Liver (tissue), 9 donors: ENCODE results near the gene MAPK9. TPM values are rescaled to one million over a fixed set of nuclear protein-coding genes. Genes with fewer than 3 reads are reported as not detected.

Experiments
- DNase-seq: peaks from one replicate; pipeline ENCODE4 v3.0.0-alpha.2; 2017; ENCODE audit warnings: low spot score
- H3K27ac ChIP-seq, 2 donors: one replicate each; pipeline ENCODE4 v1.7.0; 2013; ENCODE audit warnings: inconsistent platforms in 2 of 2, low read length in 2 of 2, control low read depth in 1 of 2, low read depth in 1 of 2, mild to moderate bottlenecking in 1 of 2
- H3K27me3 ChIP-seq, 4 donors: one replicate each; pipeline versions ENCODE4 v1.6.1 to v1.7.0; 2013; ENCODE audit warnings: low read length in 3 of 4, inconsistent platforms in 1 of 4, mild to moderate bottlenecking in 1 of 4, moderate library complexity in 1 of 4; ENCODE audit not compliant: control insufficient read depth in 4 of 4, insufficient read depth in 4 of 4
- H3K36me3 ChIP-seq, 4 donors: one replicate each; pipeline versions ENCODE4 v1.6.1 to v1.7.0; 2013; ENCODE audit warnings: low read length in 3 of 4, mild to moderate bottlenecking in 3 of 4, low read depth in 1 of 4, moderate library complexity in 1 of 4; ENCODE audit not compliant: control insufficient read depth in 4 of 4, insufficient read depth in 3 of 4
- H3K4me1 ChIP-seq, 4 donors: one replicate each; pipeline versions ENCODE4 v1.6.1 to v1.7.0; 2013; ENCODE audit warnings: low read length in 3 of 4, mild to moderate bottlenecking in 3 of 4, moderate library complexity in 1 of 4; ENCODE audit not compliant: control insufficient read depth in 4 of 4, insufficient read depth in 4 of 4
- H3K4me3 ChIP-seq, 3 donors: one replicate each; pipeline versions ENCODE4 v1.6.1 to v1.7.0; 2013; ENCODE audit warnings: low read length in 3 of 3, control low read depth in 1 of 3, low read depth in 1 of 3, mild to moderate bottlenecking in 1 of 3
- H3K9ac ChIP-seq, 2 donors: one replicate each; pipeline ENCODE4 v1.7.0; 2013; ENCODE audit warnings: low read length in 2 of 2, mild to moderate bottlenecking in 2 of 2, moderate library complexity in 2 of 2, control low read depth in 1 of 2, low read depth in 1 of 2
- H3K9me3 ChIP-seq, 4 donors: one replicate each; pipeline versions ENCODE4 v1.6.1 to v1.7.0; 2013; ENCODE audit warnings: low read length in 3 of 4; ENCODE audit not compliant: control insufficient read depth in 4 of 4
- FOXA1 ChIP-seq: IDR thresholded peaks from 2 replicates; pipeline ENCODE4 v1.6.1; 2016; ENCODE audit warnings: antibody characterized with exemption
- FOXA2 ChIP-seq: IDR thresholded peaks from 2 replicates; pipeline ENCODE4 v1.6.1; 2016; ENCODE audit warnings: antibody characterized with exemption
- GABPA ChIP-seq, 2 donors: IDR thresholded peaks in 1 of 2; conservative IDR thresholded peaks in 1 of 2; 2 replicates each; pipeline ENCODE4 v1.6.1; 2016; ENCODE audit warnings: antibody characterized with exemption in 2 of 2, mild to moderate bottlenecking in 1 of 2, moderate library complexity in 1 of 2
- HNF4A ChIP-seq, 2 donors: conservative IDR thresholded peaks; 2 replicates each; pipeline ENCODE4 v1.6.1; 2016; ENCODE audit warnings: antibody characterized with exemption in 2 of 2, mild to moderate bottlenecking in 2 of 2
- HNF4G ChIP-seq: IDR thresholded peaks from 2 replicates; pipeline ENCODE4 v1.6.1; 2016; ENCODE audit warnings: antibody characterized with exemption
- JUND ChIP-seq, 2 donors: IDR thresholded peaks; 2 replicates each; pipeline ENCODE4 v1.6.1; 2016; ENCODE audit warnings: antibody characterized with exemption in 2 of 2
- RAD21 ChIP-seq, 2 donors: IDR thresholded peaks; 2 replicates each; pipeline ENCODE4 v1.6.1; 2016; ENCODE audit warnings: antibody characterized with exemption in 2 of 2, mild to moderate bottlenecking in 2 of 2
- RXRA ChIP-seq, 2 donors: IDR thresholded peaks; 2 replicates each; pipeline ENCODE4 v1.6.1; 2017 to 2018; ENCODE audit warnings: antibody characterized with exemption in 2 of 2, mild to moderate bottlenecking in 1 of 2
- SP1 ChIP-seq: IDR thresholded peaks from 2 replicates; pipeline ENCODE4 v1.6.1; 2018; ENCODE audit warnings: antibody characterized with exemption, mild to moderate bottlenecking
- YY1 ChIP-seq: IDR thresholded peaks from 2 replicates; pipeline ENCODE4 v1.6.1; 2016; ENCODE audit warnings: antibody characterized with exemption, mild to moderate bottlenecking
- WGBS: extraction: QIAGEN DNeasy Blood & Tissue Kit; methylation state at CpG from one replicate; pipeline ENCODE4 v1.1.7; 2013; 5-methylcytosine and 5-hydroxymethylcytosine counted together
- polyA plus RNA-seq, 2 donors: library from polyadenylated mRNA; stranded (reverse) in 1 of 2; unstranded in 1 of 2; fragments of 200-250 nt in 1 of 2; fragments of >200 nt in 1 of 2; fragmentation: Nextera tagmentation in 1 of 2; extraction: Ambion mirVana in 1 of 2; gene quantifications; one replicate each; pipeline versions ENCODE4 v1.2.1 to v1.2.3, GENCODE V29; 2013 to 2015
- total RNA-seq, 2 donors: library from RNA; depleted of rRNA; stranded (reverse); fragments of >200 nt; gene quantifications; one replicate each; pipeline ENCODE4 v1.2.3, GENCODE V29; 2014
- TF ChIP-seq, protein P1 (sequence below): fragments of 150-350 bp; IDR thresholded peaks from 2 replicates; pipeline ENCODE4 v1.5.1; 2017; ENCODE audit warnings: improper control_type of control experiment, low read depth, low read length; ENCODE audit not compliant: missing input control
- TF ChIP-seq, protein P2 (sequence below): IDR thresholded peaks from 2 replicates; pipeline ENCODE4 v1.6.1; 2016; ENCODE audit warnings: antibody characterized with exemption
- TF ChIP-seq, protein P3 (sequence below): IDR thresholded peaks from 2 replicates; pipeline ENCODE4 v1.6.1; 2016; ENCODE audit warnings: antibody characterized with exemption, mild to moderate bottlenecking
- donor health status: healthy.
- donor health status: healthy.
- donor health status: healthy.
- donor health status: healthy.
- donor health status: healthy.

Gene MAPK9
- total and polyA plus RNA-seq, 4 donors = 3.8 to 22.7 (median 12.8) TPM

DNA sequence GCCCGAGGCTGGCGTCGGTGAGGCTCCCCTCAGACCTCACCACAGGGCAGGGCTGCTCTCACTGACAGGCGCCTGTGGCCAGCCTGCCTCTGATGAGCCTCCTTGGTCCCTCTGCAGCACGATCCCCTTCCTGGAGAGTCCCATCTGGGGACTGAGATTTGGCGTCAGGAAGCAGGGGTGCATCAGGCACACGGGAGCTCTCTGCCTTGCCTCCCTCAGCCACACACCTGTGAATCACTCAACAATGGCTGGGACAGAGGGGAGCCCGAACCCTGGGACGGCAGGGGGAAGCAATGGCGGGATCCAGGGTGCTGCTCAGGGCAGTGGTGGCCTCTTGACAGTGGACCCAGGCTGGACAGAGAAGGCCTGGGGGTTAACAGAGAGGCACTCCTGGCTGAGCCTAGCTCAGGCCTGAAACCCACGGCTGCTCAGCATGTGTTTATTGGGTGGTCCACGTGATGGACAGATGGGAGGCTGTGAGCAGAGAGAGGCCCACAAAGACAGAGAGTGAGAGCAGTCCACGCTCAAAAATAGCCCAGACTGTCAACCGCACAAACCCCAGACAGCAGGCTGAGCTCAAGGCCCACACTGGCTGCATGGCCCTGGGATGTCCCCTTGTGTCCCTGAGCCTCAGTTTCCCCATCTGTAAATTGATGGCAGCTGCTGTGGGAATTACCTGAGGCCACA, 94.7 kb downstream of the MAPK9 start:
- Histone ChIP-seq H3K27me3 (peaks cover 0 to 4% (median 0%) of the 10 kb centered on the region in 4 donors), H3K4me3 (no peak overlapping the region), H3K4me1 (no peaks in the 10 kb centered on the region), H3K36me3 (no peaks in the 10 kb centered on the region), H3K9ac (no peak overlapping the region), H3K27ac (no peak overlapping the region), H3K9me3 (peaks cover 0 to 5% (median 2%) of the 10 kb centered on the region in 4 donors)
- no peak for DNase-seq
- WGBS = 80% methylated on average over 14 of the region's 14 CpGs
- no peak for TF ChIP-seq GABPA (IDR thresholded peaks at IDR 0.05 in 1 of 2, conservative IDR thresholded peaks at IDR 0.05 in 1 of 2)
- TF ChIP-seq, protein P1, sequence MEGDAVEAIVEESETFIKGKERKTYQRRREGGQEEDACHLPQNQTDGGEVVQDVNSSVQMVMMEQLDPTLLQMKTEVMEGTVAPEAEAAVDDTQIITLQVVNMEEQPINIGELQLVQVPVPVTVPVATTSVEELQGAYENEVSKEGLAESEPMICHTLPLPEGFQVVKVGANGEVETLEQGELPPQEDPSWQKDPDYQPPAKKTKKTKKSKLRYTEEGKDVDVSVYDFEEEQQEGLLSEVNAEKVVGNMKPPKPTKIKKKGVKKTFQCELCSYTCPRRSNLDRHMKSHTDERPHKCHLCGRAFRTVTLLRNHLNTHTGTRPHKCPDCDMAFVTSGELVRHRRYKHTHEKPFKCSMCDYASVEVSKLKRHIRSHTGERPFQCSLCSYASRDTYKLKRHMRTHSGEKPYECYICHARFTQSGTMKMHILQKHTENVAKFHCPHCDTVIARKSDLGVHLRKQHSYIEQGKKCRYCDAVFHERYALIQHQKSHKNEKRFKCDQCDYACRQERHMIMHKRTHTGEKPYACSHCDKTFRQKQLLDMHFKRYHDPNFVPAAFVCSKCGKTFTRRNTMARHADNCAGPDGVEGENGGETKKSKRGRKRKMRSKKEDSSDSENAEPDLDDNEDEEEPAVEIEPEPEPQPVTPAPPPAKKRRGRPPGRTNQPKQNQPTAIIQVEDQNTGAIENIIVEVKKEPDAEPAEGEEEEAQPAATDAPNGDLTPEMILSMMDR = no peak
- TF ChIP-seq FOXA2 = no peak
- no peak for TF ChIP-seq HNF4G

DNA sequence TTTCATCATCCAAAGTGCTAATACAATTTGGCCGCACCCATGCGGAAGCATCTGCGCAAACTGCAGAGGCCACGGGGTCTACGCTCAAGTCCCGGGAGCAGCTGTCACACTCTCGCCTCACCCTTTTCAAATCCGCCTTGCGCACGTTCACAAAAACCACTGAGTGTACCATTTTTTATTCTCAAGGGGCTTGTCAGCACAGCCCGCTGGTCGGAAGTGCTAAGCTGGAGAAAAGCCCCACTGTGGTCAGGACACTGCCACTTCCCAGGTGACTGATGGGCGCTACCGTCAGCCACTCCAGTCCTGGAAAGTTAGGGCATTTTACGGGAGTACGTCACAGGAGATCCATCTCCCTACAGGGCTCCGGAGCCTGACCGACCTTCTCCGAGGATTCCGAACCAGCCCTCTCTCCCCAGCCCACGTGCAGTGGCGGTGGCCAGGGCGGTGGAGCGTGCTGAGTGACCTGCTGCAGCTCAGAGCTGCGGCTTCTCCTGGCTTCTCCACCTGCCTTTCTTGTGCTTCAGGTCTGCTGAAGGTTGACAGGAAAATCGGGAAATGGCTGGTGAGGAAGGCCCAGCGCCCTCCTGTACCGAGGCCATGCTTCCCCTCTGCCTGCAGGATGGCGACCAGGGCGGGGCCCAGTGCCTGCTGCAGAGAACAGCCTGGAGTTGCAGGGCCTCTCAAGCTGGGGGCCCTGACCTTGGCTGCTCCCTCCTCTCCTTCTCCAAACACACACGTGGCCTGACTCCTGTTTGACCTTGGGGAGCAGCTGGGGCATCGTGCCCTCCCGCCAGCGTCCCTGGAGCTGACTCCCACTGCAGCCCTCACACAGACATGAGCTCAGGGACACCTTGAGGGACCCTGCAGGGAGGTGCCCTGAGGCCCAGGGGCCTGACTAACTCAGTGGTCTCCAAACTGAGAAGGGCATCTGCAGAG, 97.2 kb downstream of the MAPK9 start:
- H3K4me1 ChIP-seq = no peaks in the 10 kb centered on the region
- TF ChIP-seq FOXA2 (no peak), HNF4G (no peak), YY1 (no peak), RXRA (IDR thresholded peaks at IDR 0.05) (no peak), JUND (IDR thresholded peaks at IDR 0.05) (no peak), SP1 (no peak), FOXA1 (no peak), RAD21 (IDR thresholded peaks at IDR 0.05) (no peak), HNF4A (conservative IDR thresholded peaks at IDR 0.05) (no peak)
- TF ChIP-seq, protein P2, sequence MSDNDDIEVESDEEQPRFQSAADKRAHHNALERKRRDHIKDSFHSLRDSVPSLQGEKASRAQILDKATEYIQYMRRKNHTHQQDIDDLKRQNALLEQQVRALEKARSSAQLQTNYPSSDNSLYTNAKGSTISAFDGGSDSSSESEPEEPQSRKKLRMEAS = no peak
- TF ChIP-seq, protein P3, sequence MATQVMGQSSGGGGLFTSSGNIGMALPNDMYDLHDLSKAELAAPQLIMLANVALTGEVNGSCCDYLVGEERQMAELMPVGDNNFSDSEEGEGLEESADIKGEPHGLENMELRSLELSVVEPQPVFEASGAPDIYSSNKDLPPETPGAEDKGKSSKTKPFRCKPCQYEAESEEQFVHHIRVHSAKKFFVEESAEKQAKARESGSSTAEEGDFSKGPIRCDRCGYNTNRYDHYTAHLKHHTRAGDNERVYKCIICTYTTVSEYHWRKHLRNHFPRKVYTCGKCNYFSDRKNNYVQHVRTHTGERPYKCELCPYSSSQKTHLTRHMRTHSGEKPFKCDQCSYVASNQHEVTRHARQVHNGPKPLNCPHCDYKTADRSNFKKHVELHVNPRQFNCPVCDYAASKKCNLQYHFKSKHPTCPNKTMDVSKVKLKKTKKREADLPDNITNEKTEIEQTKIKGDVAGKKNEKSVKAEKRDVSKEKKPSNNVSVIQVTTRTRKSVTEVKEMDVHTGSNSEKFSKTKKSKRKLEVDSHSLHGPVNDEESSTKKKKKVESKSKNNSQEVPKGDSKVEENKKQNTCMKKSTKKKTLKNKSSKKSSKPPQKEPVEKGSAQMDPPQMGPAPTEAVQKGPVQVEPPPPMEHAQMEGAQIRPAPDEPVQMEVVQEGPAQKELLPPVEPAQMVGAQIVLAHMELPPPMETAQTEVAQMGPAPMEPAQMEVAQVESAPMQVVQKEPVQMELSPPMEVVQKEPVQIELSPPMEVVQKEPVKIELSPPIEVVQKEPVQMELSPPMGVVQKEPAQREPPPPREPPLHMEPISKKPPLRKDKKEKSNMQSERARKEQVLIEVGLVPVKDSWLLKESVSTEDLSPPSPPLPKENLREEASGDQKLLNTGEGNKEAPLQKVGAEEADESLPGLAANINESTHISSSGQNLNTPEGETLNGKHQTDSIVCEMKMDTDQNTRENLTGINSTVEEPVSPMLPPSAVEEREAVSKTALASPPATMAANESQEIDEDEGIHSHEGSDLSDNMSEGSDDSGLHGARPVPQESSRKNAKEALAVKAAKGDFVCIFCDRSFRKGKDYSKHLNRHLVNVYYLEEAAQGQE = no peak
- H3K9ac ChIP-seq = no peak overlapping the region
- H3K27ac ChIP-seq = no peak overlapping the region
- peaks cover 0 to 4% (median 0%) of the 10 kb centered on the region in 4 donors for H3K27me3 ChIP-seq
- no peak overlapping the region for H3K4me3 ChIP-seq
- peaks cover 3 to 5% (median 4%) of the 10 kb centered on the region in 4 donors for H3K9me3 ChIP-seq
- WGBS = 90% methylated on average over 34 of the region's 34 CpGs
- no peak for DNase-seq
- no peaks in the 10 kb centered on the region for H3K36me3 ChIP-seq
